Left ventricle myocardium inferior (tissue), 1 donor: ENCODE results near the gene EXD1. TPM values are rescaled to one million over a fixed set of nuclear protein-coding genes. Genes with fewer than 3 reads are reported as not detected.

Experiments
- DNase-seq: peaks from one replicate; pipeline ENCODE4 v3.0.0-alpha.2; 2020
- H3K27ac ChIP-seq: fragments of 200-600 bp; replicated peaks from 2 replicates; pipeline ENCODE4 v1.8.0; 2021
- H3K27me3 ChIP-seq: fragments of 200-600 bp; 2 replicates; pipeline ENCODE4 v1.8.0; 2021; ENCODE audit warnings: low read depth
- H3K36me3 ChIP-seq: fragments of 200-600 bp; 2 replicates; pipeline ENCODE4 v1.8.0; 2021
- H3K4me1 ChIP-seq: fragments of 200-600 bp; 2 replicates; pipeline ENCODE4 v1.8.0; 2021
- H3K4me3 ChIP-seq: fragments of 200-600 bp; 2 replicates; pipeline ENCODE4 v1.8.0; 2021; ENCODE audit warnings: mild to moderate bottlenecking, moderate library complexity
- H3K9me3 ChIP-seq: fragments of 200-600 bp; replicated peaks from 2 replicates; pipeline ENCODE4 v1.8.0; 2021
- intact Hi-C: fragments of 100-400 bp; cut with micrococcal nuclease; formaldehyde crosslinking; loops from one replicate; pipeline ENCODE4 v1.11.0; 2022
- total RNA-seq: library from RNA; stranded (reverse); fragmentation: NEBNext Ultra II Directional; extraction: Animal tissue kit (Norgen Biotek cat#: 25700); gene quantifications from one replicate; pipeline ENCODE4 v1.2.1, GENCODE V29; 2021
- TF ChIP-seq, protein P1 (sequence below): fragments of 200-600 bp; IDR thresholded peaks from 2 replicates; pipeline ENCODE4 v1.8.0; 2021; ENCODE audit warnings: antibody characterized with exemption, mild to moderate bottlenecking, borderline replicate concordance
- donor health status: DM: no; HTN: yes; CAD: no; lungs with severe emphysema.

The EXD1 gene
- total RNA-seq, 1 donor from 2014 or later = not detected

GRCh38 chr15:41218851-41219250, 11.7 kb downstream of the EXD1 start:
- Histone ChIP-seq H3K9me3 (no peaks in the 10 kb centered on the region), H3K27me3 (peaks cover 58% of the 10 kb centered on the region), H3K4me3 (no peak overlapping the region), H3K36me3 (no peaks in the 10 kb centered on the region), H3K27ac (no peak overlapping the region), H3K4me1 (no peaks in the 10 kb centered on the region)
- no peak for DNase-seq
- intact Hi-C loops = no loop called here
- TF ChIP-seq, protein P1, sequence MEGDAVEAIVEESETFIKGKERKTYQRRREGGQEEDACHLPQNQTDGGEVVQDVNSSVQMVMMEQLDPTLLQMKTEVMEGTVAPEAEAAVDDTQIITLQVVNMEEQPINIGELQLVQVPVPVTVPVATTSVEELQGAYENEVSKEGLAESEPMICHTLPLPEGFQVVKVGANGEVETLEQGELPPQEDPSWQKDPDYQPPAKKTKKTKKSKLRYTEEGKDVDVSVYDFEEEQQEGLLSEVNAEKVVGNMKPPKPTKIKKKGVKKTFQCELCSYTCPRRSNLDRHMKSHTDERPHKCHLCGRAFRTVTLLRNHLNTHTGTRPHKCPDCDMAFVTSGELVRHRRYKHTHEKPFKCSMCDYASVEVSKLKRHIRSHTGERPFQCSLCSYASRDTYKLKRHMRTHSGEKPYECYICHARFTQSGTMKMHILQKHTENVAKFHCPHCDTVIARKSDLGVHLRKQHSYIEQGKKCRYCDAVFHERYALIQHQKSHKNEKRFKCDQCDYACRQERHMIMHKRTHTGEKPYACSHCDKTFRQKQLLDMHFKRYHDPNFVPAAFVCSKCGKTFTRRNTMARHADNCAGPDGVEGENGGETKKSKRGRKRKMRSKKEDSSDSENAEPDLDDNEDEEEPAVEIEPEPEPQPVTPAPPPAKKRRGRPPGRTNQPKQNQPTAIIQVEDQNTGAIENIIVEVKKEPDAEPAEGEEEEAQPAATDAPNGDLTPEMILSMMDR = no peak

DNA sequence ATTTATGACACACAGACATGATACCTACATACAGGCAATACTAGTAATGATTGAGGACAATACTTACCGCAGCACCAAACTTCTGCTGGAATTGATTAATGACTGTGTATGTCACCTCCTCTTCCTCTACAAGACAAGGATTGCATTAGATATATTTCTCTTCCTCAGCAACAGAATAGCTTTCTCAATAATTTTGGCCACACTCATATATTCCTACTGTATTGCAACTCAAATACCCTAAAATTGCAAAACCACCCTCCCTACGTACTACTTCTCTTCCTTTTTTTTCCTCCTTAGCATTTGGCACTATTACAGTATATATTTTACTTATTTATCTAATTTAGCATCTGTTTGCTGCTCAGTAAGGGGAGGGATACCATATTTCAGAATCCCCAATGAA, 14.8 kb downstream of the EXD1 start:
- peaks cover 67% of the 10 kb centered on the region for H3K27me3 ChIP-seq
- H3K36me3 ChIP-seq = no peaks in the 10 kb centered on the region
- no peak for DNase-seq
- H3K27ac ChIP-seq = no peak overlapping the region
- H3K4me1 ChIP-seq = no peaks in the 10 kb centered on the region
- no peak overlapping the region for H3K4me3 ChIP-seq
- H3K9me3 ChIP-seq = no peaks in the 10 kb centered on the region
- intact Hi-C loops = no loop called here
- TF ChIP-seq, protein P1 = no peak

DNA sequence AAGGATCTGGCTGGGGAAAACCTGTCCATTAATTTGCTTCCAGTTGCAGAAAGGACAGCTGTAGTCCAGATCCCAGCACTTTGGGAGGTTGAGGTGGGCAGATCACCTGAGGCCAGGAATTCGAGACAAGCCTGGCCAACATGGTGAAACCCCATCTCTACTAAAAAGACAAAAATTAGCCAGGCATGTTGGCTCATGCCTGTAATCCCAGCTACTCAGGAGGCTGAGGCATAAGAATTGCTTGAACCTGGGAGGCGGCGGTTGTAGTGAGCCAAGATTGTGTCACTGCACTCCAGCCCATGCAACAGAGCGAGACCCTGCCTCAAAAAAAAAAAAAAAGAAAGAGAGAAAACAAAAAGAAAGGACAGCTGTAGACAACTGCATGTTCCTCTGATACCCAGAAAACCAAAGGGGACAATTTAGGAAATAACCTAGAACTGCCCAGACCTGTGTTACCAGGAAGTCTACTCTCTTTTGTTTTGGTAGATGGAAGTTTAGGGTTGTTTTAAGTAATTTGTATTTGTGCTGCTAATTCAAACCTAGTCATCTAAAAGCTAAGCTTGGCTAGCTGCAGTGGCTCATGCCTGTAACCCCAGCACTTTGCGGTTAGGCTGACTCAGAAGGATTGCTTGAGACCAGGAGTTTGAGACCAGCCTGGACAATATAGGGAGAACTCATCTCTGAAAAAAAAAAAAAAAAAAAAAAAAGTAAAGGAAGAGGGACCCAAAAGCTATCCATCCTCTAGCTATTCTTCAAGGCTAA, 22.7 kb downstream of the EXD1 start:
- no peak for DNase-seq
- H3K27ac ChIP-seq = no peak overlapping the region
- H3K36me3 ChIP-seq = no peaks in the 10 kb centered on the region
- H3K4me1 ChIP-seq = no peaks in the 10 kb centered on the region
- intact Hi-C loops = no loop called here
- TF ChIP-seq, protein P1 = no peak
- peaks cover 36% of the 10 kb centered on the region for H3K27me3 ChIP-seq
- no peak overlapping the region for H3K4me3 ChIP-seq
- no peaks in the 10 kb centered on the region for H3K9me3 ChIP-seq

DNA sequence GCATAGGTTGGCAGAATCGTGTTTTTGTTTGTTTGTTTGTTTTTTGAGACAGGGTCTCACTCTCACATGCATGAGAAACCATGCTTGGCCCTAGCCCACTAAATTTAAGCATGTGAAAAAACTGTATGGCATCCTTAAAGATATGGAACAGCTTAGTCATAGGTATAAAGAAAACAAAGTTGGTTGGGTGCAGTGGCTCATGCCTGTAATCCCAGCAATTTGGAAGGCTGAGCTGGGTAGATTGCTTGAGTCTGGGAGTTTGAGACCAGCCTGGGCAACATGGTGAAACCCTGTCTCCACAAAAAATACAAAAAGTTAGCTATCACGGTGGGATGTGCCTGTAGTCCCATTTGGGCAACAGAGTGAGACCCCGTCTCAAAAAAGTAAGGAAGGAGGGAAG, 25.2 kb downstream of the EXD1 start:
- TF ChIP-seq, protein P1 = no peak

GRCh38 chr15:41203395-41203794, 27.2 kb downstream of the EXD1 start:
- no peak overlapping the region for H3K27ac ChIP-seq
- no peaks in the 10 kb centered on the region for H3K4me1 ChIP-seq
- peaks cover 16% of the 10 kb centered on the region for H3K27me3 ChIP-seq
- no peaks in the 10 kb centered on the region for H3K36me3 ChIP-seq
- no peaks in the 10 kb centered on the region for H3K9me3 ChIP-seq
- H3K4me3 ChIP-seq = no peak overlapping the region
- intact Hi-C loops = no loop called here
- TF ChIP-seq, protein P1 = no peak
- no peak for DNase-seq

More for the DNA sequence above, 25.2 kb downstream of the EXD1 start:
- no peaks in the 10 kb centered on the region for H3K9me3 ChIP-seq
- H3K4me3 ChIP-seq = no peak overlapping the region
- no peak overlapping the region for H3K27ac ChIP-seq
- H3K36me3 ChIP-seq = no peaks in the 10 kb centered on the region
- no peak for DNase-seq
- no peaks in the 10 kb centered on the region for H3K4me1 ChIP-seq
- H3K27me3 ChIP-seq = peaks cover 16% of the 10 kb centered on the region
- intact Hi-C loops = no loop called here
